GM12865 (cell line): ENCODE data around the gene SMIM32.

Source experiments
- DNase-seq: peaks from one replicate; pipeline ENCODE4 v3.0.0; 2010; ENCODE audit warnings: low read depth
- H3K4me3 ChIP-seq: 2 replicates; pipeline ENCODE4 v1.5.1; 2011; ENCODE audit warnings: mild to moderate bottlenecking, low read depth, low read length, control low read depth
- CTCF ChIP-seq: IDR thresholded peaks from 2 replicates; pipeline ENCODE4 v1.5.1; 2011; ENCODE audit warnings: low read length, control low read depth, low read depth, inconsistent platforms; ENCODE audit not compliant: insufficient read depth; ENCODE audit errors: missing control alignments

SMIM32 gene

GRCh38 chr5:136197462-136198142, 4.6 kb upstream of the SMIM32 start:
- no peak overlapping the region for H3K4me3 ChIP-seq
- TF ChIP-seq CTCF = no peak
- no peak for DNase-seq

- H3K4me3 ChIP-seq = no peak overlapping the region
- DNase-seq = no peak
- TF ChIP-seq CTCF = no peak
Observed at GRCh38 chr5:136195971-136196820, 3.2 kb upstream of the SMIM32 start.

GRCh38 chr5:136194576-136194975, 1.6 kb upstream of the SMIM32 start:
- DNase-seq = no peak
- no peak for TF ChIP-seq CTCF

GRCh38 chr5:136193322-136193935, 467 bp upstream of the SMIM32 start:
- no peak for TF ChIP-seq CTCF
- no peak for DNase-seq
- no peak overlapping the region for H3K4me3 ChIP-seq

More at GRCh38 chr5:136194576-136194975, 1.6 kb upstream of the SMIM32 start:
- H3K4me3 ChIP-seq = no peak overlapping the region

- no peak for DNase-seq
- no peak overlapping the region for H3K4me3 ChIP-seq
- TF ChIP-seq CTCF = no peak
Observed at GRCh38 chr5:136192015-136192525, 892 bp downstream of the SMIM32 start.

- H3K4me3 ChIP-seq = no peak overlapping the region
- TF ChIP-seq CTCF = no peak
- no peak for DNase-seq
Observed at GRCh38 chr5:136191304-136192014, 1.5 kb downstream of the SMIM32 start.
